ENCODE results near the gene HSDL1.
A peak's percentile ranks its signal among the peaks of the same experiment; 100 is the strongest.
"Not testable (repeated sequence)": the region's sequence is repeated elsewhere in the genome, so short reads cannot be mapped to it uniquely, and the experiment has no call there.

The HSDL1 gene

GRCh38 chr16:84132527-84133285 is 12.3 kb downstream of the HSDL1 start:
- DNase-seq (ENCODE audit: low spot score): peak; percentile 59
- no peak for TF ChIP-seq CTCF (IDR thresholded peaks at IDR 0.05; ENCODE audit: borderline replicate concordance, control extremely low read depth, extremely low read depth, insufficient read depth, missing control alignments)
- in situ Hi-C loops (cut with MboI; ENCODE audit: low sequenced_read_pairs, unreplicated experiment): no loop called here

- in situ Hi-C loops (cut with MboI; ENCODE audit: low sequenced_read_pairs, unreplicated experiment): no loop called here
- no peak for TF ChIP-seq CTCF (IDR thresholded peaks at IDR 0.05; ENCODE audit: borderline replicate concordance, control extremely low read depth, extremely low read depth, insufficient read depth, missing control alignments)
- no peak for DNase-seq (ENCODE audit: low spot score)
Observed at GRCh38 chr16:84131117-84131516, 13.9 kb downstream of the HSDL1 start.

- DNase-seq (ENCODE audit: low spot score): no peak
- in situ Hi-C loops (cut with MboI; ENCODE audit: low sequenced_read_pairs, unreplicated experiment): no loop called here
- no peak for TF ChIP-seq CTCF (IDR thresholded peaks at IDR 0.05; ENCODE audit: borderline replicate concordance, control extremely low read depth, extremely low read depth, insufficient read depth, missing control alignments)
Observed at GRCh38 chr16:84124257-84125073, 20.5 kb downstream of the HSDL1 start.

GRCh38 chr16:84121007-84121406 is 24.0 kb downstream of the HSDL1 start:
- no peak for TF ChIP-seq CTCF (IDR thresholded peaks at IDR 0.05; ENCODE audit: borderline replicate concordance, control extremely low read depth, extremely low read depth, insufficient read depth, missing control alignments)
- DNase-seq (ENCODE audit: low spot score): no peak
- in situ Hi-C loops (cut with MboI; ENCODE audit: low sequenced_read_pairs, unreplicated experiment): no loop called here

- in situ Hi-C loops (cut with MboI; ENCODE audit: low sequenced_read_pairs, unreplicated experiment): no loop called here
- DNase-seq (ENCODE audit: low spot score): no peak
- no peak for TF ChIP-seq CTCF (IDR thresholded peaks at IDR 0.05; ENCODE audit: borderline replicate concordance, control extremely low read depth, extremely low read depth, insufficient read depth, missing control alignments)
Observed at GRCh38 chr16:84120023-84120422, 25.0 kb downstream of the HSDL1 start.

GRCh38 chr16:84119368-84119767 is 25.6 kb downstream of the HSDL1 start:
- in situ Hi-C loops (cut with MboI; ENCODE audit: low sequenced_read_pairs, unreplicated experiment): no loop called here
- no peak for TF ChIP-seq CTCF (IDR thresholded peaks at IDR 0.05; ENCODE audit: borderline replicate concordance, control extremely low read depth, extremely low read depth, insufficient read depth, missing control alignments)
- DNase-seq (ENCODE audit: low spot score): no peak

- in situ Hi-C loops (cut with MboI; ENCODE audit: low sequenced_read_pairs, unreplicated experiment); DNase-seq (ENCODE audit: low spot score): not testable (repeated sequence)
Observed at GRCh38 chr16:84118315-84118714, 26.7 kb downstream of the HSDL1 start.
